ENCODE data around the gene CLEC10A. TPM values are rescaled to one million over a fixed set of nuclear protein-coding genes. Genes with fewer than 3 reads are reported as not detected.

Gene CLEC10A
- polyA plus RNA-seq, 3 donors = 22.7 to 69.4 (median 61.9) TPM

DNA sequence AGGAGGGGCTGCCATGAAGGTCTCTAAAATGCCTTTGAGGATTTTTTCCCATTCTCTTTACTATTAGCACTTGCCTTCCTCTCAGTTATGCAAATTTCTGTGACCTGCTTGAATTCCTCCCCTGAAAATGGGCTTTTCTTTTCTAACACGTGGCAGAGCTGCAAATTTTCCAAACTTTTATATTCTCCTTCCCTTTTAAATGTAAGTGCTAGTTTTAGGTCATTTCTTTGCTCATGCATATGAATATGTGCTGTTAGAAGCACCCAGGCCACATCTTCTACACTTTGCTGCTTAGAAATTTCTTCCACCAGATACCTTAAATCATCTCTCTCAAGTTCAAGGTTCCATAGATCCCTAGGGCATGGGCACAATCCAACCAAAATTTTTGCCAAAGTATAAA is 11.8 kb downstream of the CLEC10A start:
- Histone ChIP-seq H4K20me1 (ENCODE audit: insufficient read depth, low read length) (no peaks in the 10 kb centered on the region), H3K4me3 (replicated peaks in 1 of 3; ENCODE audit: low read depth in 2 of 3, low read length in 3 of 3) (no peak overlapping the region), H2AFZ (ENCODE audit: insufficient read depth, low read depth, low read length, poor library complexity, severe bottlenecking) (no peak overlapping the region), H3K9me3 (replicated peaks in 1 of 2; ENCODE audit: control insufficient read depth in 1 of 2, insufficient read depth in 1 of 2, low read length in 2 of 2) (peaks cover 14 to 16% of the 10 kb centered on the region in 2 donors), H3K4me1 (ENCODE audit: control insufficient read depth in 1 of 2, insufficient read depth in 2 of 2, low read length in 2 of 2) (peaks cover 7 to 20% of the 10 kb centered on the region in 2 donors), H3K27ac (ENCODE audit: low read depth in 1 of 2, low read length in 2 of 2) (no peak overlapping the region), H3K36me3 (replicated peaks in 1 of 2; ENCODE audit: control insufficient read depth in 1 of 2, insufficient read depth in 2 of 2, low read length in 2 of 2) (no peaks in the 10 kb centered on the region), H3K27me3 (ENCODE audit: control insufficient read depth in 2 of 2, insufficient read depth in 2 of 2, low read length in 2 of 2) (no peaks in the 10 kb centered on the region), H3K9ac (ENCODE audit: insufficient read depth, low read length, poor library complexity, severe bottlenecking) (no peak overlapping the region), H3K4me2 (replicated peaks; ENCODE audit: extremely low read depth, low read length, poor library complexity, severe bottlenecking) (no peak overlapping the region), H3K79me2 (ENCODE audit: insufficient read depth, low read length) (no peaks in the 10 kb centered on the region)
- WGBS (ENCODE audit: insufficient coverage) = no CpG with 5 or more reads among the region's 1 CpG
- Mint-ChIP-seq H3K36me3 (peaks cover 10 to 20% of the 10 kb centered on the region in 2 donors), H3K9me3 (peaks cover 11 to 23% (median 16%) of the 10 kb centered on the region in 7 donors), H3K27ac (no peak overlapping the region), H3K27me3 (ENCODE audit: low read depth in 3 of 3) (peaks cover 6 to 15% (median 6%) of the 10 kb centered on the region in 3 donors), H3K4me3 (no peak overlapping the region), H3K4me1 (peaks cover 23% of the 10 kb centered on the region)
- TF ChIP-seq, protein P1, sequence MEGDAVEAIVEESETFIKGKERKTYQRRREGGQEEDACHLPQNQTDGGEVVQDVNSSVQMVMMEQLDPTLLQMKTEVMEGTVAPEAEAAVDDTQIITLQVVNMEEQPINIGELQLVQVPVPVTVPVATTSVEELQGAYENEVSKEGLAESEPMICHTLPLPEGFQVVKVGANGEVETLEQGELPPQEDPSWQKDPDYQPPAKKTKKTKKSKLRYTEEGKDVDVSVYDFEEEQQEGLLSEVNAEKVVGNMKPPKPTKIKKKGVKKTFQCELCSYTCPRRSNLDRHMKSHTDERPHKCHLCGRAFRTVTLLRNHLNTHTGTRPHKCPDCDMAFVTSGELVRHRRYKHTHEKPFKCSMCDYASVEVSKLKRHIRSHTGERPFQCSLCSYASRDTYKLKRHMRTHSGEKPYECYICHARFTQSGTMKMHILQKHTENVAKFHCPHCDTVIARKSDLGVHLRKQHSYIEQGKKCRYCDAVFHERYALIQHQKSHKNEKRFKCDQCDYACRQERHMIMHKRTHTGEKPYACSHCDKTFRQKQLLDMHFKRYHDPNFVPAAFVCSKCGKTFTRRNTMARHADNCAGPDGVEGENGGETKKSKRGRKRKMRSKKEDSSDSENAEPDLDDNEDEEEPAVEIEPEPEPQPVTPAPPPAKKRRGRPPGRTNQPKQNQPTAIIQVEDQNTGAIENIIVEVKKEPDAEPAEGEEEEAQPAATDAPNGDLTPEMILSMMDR (IDR thresholded peaks at IDR 0.05) = no peak
- no peak for DNase-seq
- intact Hi-C loops (cut with micrococcal nuclease) = loop anchor here in 1 of 2 donors (5.0 kb wide), 1 partner anchor 699 kb away; no protein-coding TSS in a partner anchor

DNA sequence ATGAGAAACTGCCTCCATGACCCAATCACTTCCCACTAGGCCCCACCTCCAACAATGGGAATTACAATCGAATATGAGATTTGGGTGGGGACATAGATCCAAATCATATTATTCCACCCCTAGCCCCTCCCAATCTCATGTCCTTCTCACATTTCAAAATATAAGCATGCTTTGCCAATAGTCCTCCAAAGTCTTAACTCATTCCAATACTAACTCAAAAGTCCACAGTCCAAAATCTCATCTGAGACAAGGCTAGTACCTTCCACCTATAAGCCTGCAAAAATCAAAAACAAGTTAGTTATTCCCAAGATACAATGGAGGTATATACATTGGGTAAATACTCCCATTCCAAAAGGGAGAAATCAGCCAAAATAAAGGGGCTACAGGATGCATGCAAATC is 12.9 kb downstream of the CLEC10A start:
- Histone ChIP-seq H3K36me3 (replicated peaks in 1 of 2; ENCODE audit: control insufficient read depth in 1 of 2, insufficient read depth in 2 of 2, low read length in 2 of 2) (no peaks in the 10 kb centered on the region), H2AFZ (ENCODE audit: insufficient read depth, low read depth, low read length, poor library complexity, severe bottlenecking) (no peak overlapping the region), H3K4me2 (replicated peaks; ENCODE audit: extremely low read depth, low read length, poor library complexity, severe bottlenecking) (no peak overlapping the region), H3K79me2 (ENCODE audit: insufficient read depth, low read length) (no peaks in the 10 kb centered on the region), H3K4me1 (ENCODE audit: control insufficient read depth in 1 of 2, insufficient read depth in 2 of 2, low read length in 2 of 2) (peaks cover 7 to 20% of the 10 kb centered on the region in 2 donors), H4K20me1 (ENCODE audit: insufficient read depth, low read length) (no peaks in the 10 kb centered on the region), H3K27ac (ENCODE audit: low read depth in 1 of 2, low read length in 2 of 2) (no peak overlapping the region), H3K27me3 (ENCODE audit: control insufficient read depth in 2 of 2, insufficient read depth in 2 of 2, low read length in 2 of 2) (no peaks in the 10 kb centered on the region), H3K9ac (ENCODE audit: insufficient read depth, low read length, poor library complexity, severe bottlenecking) (no peak overlapping the region), H3K4me3 (replicated peaks in 1 of 3; ENCODE audit: low read depth in 2 of 3, low read length in 3 of 3) (no peak overlapping the region), H3K9me3 (replicated peaks in 1 of 2; ENCODE audit: control insufficient read depth in 1 of 2, insufficient read depth in 1 of 2, low read length in 2 of 2) (peaks cover 14 to 16% of the 10 kb centered on the region in 2 donors)
- no peak for DNase-seq
- Mint-ChIP-seq H3K4me1 (peaks cover 20% of the 10 kb centered on the region), H3K4me3 (no peak overlapping the region), H3K27ac (no peak overlapping the region), H3K27me3 (ENCODE audit: low read depth in 3 of 3) (peaks cover 6 to 17% (median 12%) of the 10 kb centered on the region in 3 donors), H3K9me3 (peaks cover 11 to 23% (median 17%) of the 10 kb centered on the region in 7 donors), H3K36me3 (peaks cover 12 to 18% of the 10 kb centered on the region in 2 donors)
- intact Hi-C loops (cut with micrococcal nuclease) = loop anchor here in 1 of 2 donors (5.0 kb wide), 1 partner anchor 700 kb away; no protein-coding TSS in a partner anchor
- no CpG with 5 or more reads among the region's 1 CpG for WGBS (ENCODE audit: insufficient coverage)
- TF ChIP-seq, protein P1 (IDR thresholded peaks at IDR 0.05) = no peak
